HG02623 (cell line): ENCODE results near the gene MYL5.
A peak's percentile ranks its signal among the peaks of the same experiment; 100 is the strongest.
"Not testable (repeated sequence)": the region's sequence is repeated elsewhere in the genome, so short reads cannot be mapped to it uniquely, and the experiment has no call there.

ENCODE experiments used
- ATAC-seq: cut with Tn5 transposase; IDR thresholded peaks from one replicate; pipeline ENCODE4 v1.9.1; 2021; ENCODE audit warnings: moderate library complexity; ENCODE audit not compliant: unreplicated experiment

Gene MYL5

GRCh38 chr4:704971-705277 lies 30.6 kb downstream of the MYL5 start:
- no peak for ATAC-seq

- peak; percentile 88 for ATAC-seq
These were observed 31.1 kb downstream of the MYL5 start, which contains the start of gene PCGF3 for GRCh38 chr4:705278-706082. Gene PCGF3, plus strand, starts transcription at chr4:705832. Its CDS starts 27,849 bp downstream, at chr4:733681.

- ATAC-seq: not testable (repeated sequence)
These were observed 31.8 kb downstream of the MYL5 start for GRCh38 chr4:706083-706633.

- ATAC-seq: no peak
These were observed 32.7 kb downstream of the MYL5 start for GRCh38 chr4:706834-707598.

- no peak for ATAC-seq
These were observed 33.7 kb downstream of the MYL5 start for GRCh38 chr4:707929-708630.

GRCh38 chr4:708631-708933 lies 34.2 kb downstream of the MYL5 start:
- ATAC-seq: no peak

- ATAC-seq: no peak
These were observed 35.0 kb downstream of the MYL5 start for GRCh38 chr4:709348-709747.

GRCh38 chr4:710116-710515 lies 35.8 kb downstream of the MYL5 start:
- ATAC-seq: no peak

GRCh38 chr4:710916-711315 lies 36.6 kb downstream of the MYL5 start:
- no peak for ATAC-seq

DNA sequence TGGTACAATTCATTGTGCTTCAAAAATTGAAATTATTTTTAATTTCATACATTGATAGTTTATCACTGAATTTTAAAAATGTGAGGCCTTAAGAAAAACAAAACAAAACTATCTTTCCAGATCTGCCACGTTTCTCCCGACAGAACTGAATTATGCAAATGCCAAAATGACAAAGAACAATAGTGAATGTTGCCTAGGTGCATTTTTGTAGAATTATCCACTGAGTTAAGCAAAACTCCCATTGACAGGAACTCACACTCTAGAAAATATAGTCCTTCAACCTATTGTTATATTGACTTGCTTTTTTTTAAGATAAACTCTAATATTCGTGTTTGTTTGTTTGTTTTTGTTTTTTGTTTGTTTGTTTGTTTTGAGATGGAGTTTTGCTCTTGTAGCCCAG lies 37.8 kb downstream of the MYL5 start:
- no peak for ATAC-seq

- ATAC-seq: no peak
These were observed 38.7 kb downstream of the MYL5 start for GRCh38 chr4:712916-713632.

- ATAC-seq: no peak
These were observed 39.7 kb downstream of the MYL5 start for GRCh38 chr4:714087-714486.

DNA sequence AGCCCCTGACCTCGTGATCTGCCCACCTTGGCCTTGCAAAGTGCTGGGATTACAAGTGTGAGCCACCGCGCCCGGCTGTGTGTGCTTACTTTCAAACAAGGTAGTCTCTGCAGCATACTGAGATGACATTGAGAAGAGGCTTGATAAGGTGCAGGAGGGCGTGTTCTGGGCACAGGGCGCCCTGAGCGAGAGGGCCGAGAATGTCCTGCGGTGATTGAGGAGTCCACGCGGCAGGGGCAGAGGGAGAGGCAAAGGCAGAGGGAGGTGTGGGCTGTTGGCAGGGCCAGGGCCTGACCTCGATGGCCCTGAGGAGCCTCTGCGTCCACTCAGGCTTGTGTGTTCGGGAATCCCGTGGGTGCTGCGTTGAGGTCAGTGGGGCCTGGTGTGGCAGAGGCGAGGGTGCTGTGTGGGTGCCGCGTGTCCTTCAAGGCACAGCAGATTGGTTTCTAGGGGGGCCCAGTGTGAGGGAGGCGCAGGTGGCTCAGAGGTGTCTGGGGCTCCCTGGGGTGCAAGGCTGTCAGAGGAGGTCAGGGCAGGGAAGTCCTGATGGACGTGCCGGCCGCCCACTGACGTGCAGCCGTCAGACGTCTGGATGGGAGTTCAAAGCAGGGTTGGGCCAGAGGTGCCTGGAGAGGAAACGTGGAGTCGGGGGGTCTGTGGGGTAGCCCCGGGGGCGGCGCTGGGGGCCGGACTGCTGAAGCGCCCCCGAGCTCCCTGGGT lies 43.4 kb downstream of the MYL5 start:
- ATAC-seq: no peak

GRCh38 chr4:718460-718859 lies 44.1 kb downstream of the MYL5 start:
- ATAC-seq: no peak

- no peak for ATAC-seq
These were observed 45.9 kb downstream of the MYL5 start for GRCh38 chr4:720111-720860.

- no peak for ATAC-seq
These were observed 47.2 kb downstream of the MYL5 start for GRCh38 chr4:721261-722168.

GRCh38 chr4:722169-722725 lies 47.9 kb downstream of the MYL5 start:
- no peak for ATAC-seq

GRCh38 chr4:722851-723360 lies 48.6 kb downstream of the MYL5 start:
- ATAC-seq: no peak
